GM18909 (cell line): ENCODE results near the gene SSH3.

Source experiments
- ATAC-seq: cut with Tn5 transposase; IDR thresholded peaks from one replicate; pipeline ENCODE4 v1.9.1; 2021; ENCODE audit warnings: mild to moderate bottlenecking; ENCODE audit not compliant: unreplicated experiment, poor library complexity

Gene SSH3

DNA sequence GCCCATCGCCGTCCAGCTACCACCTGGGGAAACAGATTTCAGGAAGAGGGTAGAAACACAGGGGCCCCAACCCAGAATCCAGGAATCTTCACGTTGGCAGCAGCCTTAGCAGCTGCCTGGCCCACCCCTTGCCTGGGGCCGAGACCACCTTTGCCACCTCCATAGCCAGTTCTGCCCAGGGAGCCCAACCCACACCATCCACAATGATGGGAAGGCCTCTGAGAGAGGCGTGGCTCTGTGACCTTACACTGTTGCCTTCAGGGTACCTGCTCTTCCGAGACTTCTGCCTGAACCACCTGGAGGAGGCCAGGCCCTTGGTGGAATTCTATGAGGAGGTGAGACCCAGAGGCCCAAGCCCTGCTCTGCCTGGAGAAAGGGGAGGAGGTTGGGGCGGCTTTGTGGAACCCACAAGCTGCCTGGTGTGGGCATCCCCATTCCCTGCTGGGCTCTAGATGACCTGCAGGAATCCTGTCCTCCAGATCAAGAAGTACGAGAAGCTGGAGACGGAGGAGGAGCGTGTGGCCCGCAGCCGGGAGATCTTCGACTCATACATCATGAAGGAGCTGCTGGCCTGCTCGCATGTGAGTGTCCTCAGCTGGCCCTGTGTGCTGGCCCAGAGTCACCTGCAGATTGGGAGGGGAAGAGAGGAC, 24.3 kb upstream of the SSH3 start:
- no peak for ATAC-seq

DNA sequence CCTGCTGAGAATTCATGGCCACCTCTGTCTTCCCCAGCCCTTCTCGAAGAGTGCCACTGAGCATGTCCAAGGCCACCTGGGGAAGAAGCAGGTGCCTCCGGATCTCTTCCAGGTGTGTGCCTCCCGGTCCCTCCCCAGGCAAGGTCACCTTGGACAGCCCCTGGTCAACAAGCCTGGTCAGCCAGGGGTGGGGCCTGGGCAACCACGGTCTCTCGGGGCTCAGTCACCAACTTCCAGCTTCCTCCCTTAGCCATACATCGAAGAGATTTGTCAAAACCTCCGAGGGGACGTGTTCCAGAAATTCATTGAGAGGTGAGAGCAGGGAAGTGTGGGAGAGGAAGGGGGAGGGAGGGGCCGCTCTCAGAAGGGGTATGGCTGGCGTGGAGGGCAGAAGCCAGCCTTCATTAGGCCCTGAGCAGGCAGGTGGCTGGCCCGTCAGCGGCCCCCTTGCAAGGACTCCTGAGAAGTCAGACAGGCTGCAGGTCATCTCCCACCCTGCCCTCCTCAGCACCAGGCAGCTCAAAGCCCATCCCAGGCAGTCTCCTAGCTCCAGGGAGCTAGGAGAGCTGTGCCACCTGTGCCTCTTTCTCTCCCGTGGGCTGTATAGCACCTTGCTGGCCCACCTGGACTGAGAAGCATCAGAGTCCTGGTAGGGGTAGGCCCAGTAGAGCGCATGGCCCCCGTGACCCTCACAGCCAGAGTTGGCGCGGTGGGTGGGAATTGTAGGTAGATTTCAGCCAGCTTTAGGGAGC, 23.6 kb upstream of the SSH3 start:
- no peak for ATAC-seq

DNA sequence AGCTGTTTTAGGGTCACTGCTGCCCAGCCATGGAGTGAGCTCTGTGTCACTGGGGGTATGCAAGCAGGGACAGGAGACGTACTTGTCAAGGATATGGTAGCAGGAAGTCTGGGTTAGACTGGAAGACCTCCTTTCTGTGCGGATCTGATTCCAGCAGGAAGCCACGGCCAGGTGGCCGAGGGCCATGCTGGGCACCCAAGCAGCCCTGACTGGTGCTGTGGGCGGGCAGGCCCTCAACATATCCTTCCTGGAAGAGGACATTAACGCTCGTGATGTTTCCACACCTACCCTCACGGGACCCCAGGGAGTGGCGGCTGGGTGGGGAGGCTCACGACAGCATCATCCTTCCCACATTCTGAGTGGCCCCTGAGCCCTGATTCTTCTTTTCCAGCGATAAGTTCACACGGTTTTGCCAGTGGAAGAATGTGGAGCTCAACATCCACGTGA, 23.0 kb upstream of the SSH3 start:
- ATAC-seq, result no peak

DNA sequence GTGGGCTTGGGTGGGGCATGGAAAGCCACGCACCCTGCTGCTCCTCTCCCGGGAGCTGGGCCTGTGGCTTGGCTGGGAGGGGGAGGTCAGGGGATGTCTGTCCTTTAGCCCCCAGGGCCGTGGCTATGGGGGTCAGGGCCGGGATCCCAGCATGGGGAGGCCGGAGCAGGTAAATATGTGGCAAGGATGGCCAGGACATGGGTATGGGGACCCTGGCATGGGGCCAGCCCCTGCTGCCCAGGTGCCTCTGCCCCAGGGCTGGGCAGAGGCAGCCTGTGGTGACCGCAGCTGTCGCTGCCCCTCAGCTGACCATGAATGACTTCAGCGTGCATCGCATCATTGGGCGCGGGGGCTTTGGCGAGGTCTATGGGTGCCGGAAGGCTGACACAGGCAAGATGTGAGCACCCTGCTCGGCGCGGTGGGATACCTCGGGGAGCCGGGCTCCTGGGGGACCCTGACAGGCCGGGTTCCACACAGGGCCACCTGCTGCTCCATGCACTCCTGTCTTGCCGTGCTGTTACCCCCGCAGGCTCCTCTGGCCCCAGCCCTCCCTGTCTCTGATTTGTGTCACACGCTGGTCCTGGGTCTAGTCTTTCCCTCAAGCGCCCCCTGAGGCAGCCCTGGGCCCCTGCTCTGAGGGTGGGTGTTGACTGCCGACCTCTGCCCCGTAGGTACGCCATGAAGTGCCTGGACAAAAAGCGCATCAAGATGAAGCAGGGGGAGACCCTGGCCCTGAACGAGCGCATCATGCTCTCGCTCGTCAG, 22.4 kb upstream of the SSH3 start:
- ATAC-seq, result no peak

DNA sequence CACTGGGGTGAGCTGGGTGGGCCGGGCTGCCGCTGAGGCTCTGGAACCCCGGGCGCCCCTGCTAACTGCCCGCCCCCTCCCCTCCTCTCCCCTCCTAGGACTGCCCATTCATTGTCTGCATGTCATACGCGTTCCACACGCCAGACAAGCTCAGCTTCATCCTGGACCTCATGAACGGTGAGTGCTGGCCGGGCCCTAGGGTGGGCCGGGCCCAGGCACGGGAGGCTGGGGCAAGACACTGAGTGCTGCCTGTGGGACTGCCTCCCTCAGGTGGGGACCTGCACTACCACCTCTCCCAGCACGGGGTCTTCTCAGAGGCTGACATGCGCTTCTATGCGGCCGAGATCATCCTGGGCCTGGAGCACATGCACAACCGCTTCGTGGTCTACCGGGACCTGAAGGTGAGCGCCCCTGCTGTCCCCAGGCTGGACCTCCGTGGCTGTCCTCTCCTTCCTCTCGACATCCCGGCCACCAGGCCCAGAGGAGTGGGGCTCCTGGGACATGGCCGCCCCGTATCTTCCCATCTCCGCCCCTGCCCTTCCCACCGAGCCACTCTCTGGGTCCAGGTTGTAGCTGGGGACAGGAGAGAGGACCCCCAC, 21.7 kb upstream of the SSH3 start:
- no peak for ATAC-seq

DNA sequence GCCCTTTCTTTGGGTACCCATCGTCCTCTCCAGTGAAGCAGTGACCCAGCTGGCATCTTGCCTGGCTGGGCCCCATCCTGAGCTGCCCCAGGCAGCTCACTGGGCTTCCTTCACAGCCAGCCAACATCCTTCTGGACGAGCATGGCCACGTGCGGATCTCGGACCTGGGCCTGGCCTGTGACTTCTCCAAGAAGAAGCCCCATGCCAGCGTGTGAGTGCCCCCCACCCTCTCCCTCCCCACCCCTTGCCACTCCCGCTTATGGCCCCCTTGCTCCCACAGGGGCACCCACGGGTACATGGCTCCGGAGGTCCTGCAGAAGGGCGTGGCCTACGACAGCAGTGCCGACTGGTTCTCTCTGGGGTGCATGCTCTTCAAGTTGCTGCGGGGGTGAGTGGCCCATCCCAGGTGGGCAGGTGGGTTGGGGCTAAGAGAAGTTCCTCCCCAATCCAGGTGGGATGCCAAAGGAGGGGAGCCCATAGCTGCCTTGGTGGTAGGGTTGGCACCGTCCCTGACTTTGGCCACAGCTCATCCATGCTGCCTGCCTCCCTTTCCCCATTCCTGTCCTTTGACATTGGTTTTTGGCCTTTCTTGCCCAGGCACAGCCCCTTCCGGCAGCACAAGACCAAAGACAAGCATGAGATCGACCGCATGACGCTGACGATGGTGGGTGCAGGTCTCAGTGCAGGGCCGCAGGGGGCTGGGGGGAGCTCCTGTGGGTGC, 21.0 kb upstream of the SSH3 start:
- no peak for ATAC-seq

DNA sequence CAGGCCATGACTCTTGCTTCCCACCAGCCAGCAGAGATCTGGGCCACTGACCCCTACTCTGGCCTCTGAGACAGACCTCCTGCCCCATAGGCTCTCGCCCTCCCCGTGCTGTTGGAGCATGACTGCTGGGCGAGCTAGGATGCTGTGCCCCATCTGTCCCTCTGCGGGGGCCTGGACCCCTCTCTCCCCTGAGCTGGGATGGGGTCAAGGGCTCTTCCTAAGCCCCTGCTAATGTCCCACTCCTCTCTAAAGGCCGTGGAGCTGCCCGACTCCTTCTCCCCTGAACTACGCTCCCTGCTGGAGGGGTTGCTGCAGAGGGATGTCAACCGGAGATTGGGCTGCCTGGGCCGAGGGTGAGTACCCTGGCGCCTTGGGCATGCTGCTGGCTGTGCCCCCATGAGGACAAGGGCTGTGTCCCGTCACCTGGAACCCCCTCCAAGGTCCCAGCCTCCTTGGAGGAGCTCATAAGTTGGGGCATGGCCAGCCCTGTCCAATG, 20.4 kb upstream of the SSH3 start:
- no peak for ATAC-seq

DNA sequence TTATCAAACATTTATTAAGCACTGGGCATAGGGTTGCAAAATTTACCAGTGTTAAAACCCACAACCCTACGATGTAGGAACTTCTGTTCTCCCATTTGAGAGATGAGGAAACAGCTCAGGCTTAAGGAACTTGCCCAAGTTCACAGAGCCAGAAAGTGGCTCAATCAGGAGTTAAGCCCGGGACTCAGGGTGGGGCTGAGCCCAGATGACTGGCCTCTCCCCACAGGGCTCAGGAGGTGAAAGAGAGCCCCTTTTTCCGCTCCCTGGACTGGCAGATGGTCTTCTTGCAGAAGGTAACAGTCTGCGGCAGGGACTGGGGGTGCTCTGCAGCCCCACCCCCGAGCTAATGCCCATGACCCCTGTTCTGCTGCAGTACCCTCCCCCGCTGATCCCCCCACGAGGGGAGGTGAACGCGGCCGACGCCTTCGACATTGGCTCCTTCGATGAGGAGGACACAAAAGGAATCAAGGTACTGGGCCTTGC, 19.8 kb upstream of the SSH3 start:
- no peak for ATAC-seq

DNA sequence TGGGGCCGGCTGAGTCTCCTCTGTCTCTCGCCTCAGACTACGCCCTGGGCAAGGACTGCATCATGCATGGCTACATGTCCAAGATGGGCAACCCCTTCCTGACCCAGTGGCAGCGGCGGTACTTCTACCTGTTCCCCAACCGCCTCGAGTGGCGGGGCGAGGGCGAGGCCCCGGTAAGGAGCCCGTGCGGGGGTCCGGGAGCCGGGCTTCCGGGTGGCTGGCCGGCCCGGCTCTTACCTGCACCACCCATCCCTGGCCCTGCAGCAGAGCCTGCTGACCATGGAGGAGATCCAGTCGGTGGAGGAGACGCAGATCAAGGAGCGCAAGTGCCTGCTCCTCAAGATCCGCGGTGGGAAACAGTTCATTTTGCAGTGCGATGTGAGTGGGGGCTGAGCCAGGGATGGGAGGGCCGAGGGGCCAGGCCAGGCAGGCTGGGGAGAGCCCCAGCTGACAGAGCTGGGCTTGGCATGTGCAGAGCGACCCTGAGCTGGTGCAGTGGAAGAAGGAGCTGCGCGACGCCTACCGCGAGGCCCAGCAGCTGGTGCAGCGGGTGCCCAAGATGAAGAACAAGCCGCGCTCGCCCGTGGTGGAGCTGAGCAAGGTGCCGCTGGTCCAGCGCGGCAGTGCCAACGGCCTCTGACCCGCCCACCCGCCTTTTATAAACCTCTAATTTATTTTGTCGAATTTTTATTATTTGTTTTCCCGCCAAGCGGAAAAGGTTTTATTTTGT, 18.4 kb upstream of the SSH3 start:
- no peak for ATAC-seq

DNA sequence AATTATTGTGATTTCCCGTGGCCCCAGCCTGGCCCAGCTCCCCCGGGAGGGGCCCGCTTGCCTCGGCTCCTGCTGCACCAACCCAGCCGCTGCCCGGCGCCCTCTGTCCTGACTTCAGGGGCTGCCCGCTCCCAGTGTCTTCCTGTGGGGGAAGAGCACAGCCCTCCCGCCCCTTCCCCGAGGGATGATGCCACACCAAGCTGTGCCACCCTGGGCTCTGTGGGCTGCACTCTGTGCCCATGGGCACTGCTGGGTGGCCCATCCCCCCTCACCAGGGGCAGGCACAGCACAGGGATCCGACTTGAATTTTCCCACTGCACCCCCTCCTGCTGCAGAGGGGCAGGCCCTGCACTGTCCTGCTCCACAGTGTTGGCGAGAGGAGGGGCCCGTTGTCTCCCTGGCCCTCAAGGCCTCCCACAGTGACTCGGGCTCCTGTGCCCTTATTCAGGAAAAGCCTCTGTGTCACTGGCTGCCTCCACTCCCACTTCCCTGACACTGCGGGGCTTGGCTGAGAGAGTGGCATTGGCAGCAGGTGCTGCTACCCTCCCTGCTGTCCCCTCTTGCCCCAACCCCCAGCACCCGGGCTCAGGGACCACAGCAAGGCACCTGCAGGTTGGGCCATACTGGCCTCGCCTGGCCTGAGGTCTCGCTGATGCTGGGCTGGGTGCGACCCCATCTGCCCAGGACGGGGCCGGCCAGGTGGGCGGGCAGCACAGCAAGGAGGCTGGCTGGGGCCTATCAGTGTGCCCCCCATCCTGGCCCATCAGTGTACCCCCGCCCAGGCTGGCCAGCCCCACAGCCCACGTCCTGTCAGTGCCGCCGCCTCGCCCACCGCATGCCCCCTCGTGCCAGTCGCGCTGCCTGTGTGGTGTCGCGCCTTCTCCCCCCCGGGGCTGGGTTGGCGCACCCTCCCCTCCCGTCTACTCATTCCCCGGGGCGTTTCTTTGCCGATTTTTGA, 17.5 kb upstream of the SSH3 start:
- no peak for ATAC-seq

DNA sequence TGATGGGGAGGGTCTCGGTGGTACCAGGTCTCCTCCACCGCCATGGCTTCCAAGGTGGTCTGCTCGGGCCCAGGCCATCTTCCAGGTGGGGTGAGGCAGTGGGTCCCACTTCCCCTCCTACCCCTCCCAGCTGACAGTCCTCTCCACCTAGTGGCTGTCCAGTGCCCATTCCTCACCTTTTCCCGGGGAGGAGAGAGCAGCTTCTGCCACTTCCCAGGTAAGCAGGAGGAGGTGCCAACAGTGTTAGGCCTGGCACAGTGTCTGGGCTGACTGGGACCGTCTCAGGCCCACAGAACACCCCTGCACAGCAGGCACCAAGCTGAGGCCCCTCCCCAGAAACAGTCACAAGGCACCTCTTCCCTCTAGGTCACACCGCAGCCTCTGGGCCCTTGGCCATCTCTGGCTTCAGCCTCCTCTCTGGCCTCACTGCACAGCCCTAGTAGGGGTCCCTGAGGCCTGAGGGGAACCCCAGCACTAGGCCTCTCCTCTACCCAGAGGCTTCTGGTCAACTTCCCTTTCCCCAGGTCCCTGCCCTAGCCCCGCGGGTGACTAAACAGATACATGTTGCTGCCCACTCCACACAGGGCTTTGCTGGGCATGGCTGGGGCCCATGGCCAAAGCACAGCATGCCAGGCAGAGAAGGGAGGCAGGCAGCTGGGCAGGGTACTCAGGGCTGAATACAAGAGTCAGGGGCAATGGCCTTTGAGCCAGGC, 16.6 kb upstream of the SSH3 start:
- ATAC-seq, result no peak

DNA sequence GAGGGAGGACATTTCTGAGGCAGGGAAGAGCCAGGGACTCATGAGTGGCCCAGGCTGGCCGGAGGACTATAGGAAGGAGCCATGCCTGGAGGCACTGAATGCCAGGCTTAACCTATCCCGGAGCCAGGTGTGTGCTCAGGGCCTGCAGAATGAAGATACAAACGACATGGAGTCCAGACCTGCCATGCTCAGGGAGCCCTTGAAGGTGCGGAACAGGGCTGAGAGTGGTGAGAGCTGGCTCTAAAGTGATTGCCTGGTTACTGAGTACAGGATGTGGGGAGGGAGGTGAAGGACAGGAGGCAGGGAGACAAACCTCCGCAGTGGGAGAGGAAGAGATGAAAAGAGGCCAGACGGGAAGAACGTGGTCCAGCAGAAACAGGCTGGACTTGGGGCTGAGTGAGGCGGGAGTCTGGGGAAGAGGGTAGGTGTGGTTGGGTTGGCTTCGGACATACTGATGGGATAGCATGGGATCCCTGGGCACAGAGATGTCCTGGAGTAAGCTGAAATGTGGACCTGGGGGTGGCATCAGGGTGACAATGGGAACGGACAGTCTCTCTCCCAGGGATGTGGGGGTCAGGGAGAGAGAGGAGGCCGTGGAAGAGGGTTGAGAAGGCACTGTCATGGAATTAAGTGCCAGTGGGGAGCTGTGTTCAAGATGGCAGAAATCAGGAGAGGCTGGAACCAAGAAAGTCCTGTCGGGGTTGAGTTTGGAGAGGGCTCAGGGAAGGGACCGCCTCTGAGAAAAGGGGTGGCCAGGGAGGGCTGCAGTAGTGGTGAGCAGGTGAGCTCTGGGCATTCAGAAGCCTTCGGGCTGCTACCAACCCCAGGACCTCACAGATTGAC, 15.8 kb upstream of the SSH3 start:
- no peak for ATAC-seq

DNA sequence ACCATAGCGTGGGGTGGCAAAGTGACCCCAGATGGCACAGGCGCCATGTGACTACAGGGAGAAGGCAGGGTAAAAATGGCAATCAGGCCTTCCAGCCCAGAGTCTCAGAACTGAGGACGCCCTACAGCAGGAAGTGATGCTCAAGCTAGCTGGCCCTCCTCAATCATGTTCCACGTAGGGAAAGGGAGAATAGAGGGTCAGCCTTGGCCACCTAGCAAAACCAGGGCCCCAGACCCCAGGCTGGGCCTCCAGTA, 15.2 kb upstream of the SSH3 start:
- ATAC-seq, result peak; percentile 6

DNA sequence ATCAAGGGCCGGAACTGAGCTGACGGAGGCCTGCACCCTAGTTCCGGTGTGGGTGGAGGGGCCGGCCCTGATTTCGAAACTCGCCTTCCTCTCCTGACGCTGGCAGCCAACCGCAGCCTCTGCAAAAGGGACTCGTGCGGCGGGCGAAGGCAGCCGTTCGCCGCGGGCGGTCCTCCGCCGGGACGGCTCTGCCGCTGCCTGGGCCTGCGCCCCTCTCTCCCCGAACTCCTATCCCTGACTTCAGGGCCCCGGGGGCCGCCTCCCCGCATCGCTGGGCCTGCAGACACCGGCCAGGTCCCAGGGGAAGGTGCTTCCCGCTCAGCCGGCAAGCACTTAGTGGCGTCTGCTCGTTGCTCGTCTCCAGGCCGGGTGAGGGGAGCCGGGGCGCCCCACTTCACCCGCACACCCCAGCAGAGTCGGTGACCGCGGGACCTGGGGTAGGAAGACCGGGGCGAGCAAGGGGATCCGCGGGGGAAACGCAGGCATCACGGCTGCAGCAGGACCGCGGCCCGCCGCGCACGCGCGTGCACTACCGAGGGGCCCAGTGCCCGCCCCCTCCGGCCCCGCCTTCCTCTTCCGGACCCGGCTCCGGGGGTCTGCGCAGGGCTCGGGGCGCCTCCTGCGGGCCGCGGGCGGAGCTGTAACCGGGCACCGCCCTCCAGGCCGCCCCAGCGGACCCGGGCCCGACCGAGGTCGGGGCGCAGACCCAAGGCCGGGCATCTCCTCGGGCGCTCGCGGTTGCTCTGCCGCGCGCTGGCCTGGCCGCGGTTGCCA, 14.7 kb upstream of the SSH3 start:
- ATAC-seq, result peak; percentile 74

DNA sequence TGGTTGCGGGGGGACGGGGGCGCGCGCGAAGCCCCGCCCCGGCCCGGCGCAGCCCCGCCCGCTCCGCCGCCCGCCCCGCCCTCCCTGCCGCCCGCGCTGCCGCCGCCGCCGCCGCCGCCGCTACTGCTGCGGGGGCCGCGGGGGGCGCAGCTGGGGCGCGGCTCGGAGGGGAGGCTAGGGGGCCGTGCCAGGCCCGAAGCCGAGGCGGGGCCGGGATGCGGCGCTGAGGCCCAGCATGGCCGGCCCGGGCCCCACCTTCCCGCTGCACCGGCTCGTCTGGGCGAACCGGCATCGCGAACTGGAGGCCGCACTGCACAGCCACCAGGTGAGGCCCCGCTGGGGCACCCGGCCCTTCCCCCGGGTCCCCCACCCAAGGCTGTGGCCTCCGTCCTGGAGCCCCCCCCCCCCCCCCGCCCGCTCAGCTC, 14.1 kb upstream of the SSH3 start, which contains the start of gene ANKRD13D:
Gene ANKRD13D (plus strand): TSS at position 78 of the 425 bp plus-strand sequence. CDS start 158 bp downstream, at position 236.
- ATAC-seq, result no peak
